NCI-H345 (cell line): ENCODE measurements around the gene SAMM50.

ENCODE experiments used
- DNase-seq: peaks from one replicate; lab custom pipeline; 2025; lab: John Stamatoyannopoulos, UW

SAMM50 gene

DNA sequence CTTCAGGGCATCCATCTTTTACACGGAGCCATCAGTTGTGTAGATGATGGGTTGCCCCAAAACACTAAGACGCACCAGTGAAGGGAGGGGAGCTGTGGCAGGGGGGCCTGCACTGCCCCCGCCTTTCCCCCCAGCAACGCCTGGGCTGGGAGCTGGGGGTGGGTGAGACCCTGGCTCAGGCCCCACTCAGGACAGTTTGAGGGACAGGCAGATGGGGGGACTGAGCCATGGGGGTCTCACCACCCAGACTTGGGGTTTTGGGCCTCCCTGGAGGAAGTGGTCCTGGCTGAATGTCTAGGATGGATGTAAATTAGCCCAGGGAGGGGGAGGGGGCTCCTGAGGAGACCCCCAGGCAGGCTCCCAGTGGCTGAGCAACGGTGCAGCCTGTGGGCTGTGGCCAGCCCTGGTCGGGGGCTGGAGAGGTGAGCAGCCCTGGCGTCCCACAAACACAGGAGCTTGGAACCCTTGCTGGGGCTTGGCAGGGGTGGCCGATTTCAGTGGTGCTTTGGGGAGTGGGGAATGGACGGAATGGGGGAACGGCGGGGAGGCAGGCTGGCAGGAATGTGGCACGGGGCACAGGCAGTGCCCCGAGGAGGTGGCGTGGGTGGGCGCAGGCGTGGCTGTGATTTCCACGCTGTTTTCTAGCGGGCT lies 74.9 kb downstream of the SAMM50 start:
- DNase-seq = no peak

DNA sequence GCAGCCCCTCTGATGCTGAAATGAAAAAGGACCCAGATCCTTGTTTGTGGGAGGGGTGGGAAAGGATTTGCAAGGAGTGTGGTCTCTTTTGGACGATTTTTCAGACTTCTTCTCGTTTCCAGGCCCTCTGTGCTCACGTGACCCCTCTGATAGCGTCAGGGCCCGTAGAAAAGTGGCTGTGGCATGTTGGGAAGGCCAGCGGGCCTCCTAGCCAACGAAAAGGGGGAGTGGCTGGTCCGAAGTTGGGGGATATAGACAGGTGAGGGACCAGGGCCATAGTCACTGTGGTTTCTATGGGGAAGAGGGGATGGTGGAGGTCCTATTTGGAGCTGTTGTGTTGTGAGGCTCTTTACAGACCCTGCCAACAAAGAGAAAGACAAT lies 75.5 kb downstream of the SAMM50 start:
- no peak for DNase-seq

DNA sequence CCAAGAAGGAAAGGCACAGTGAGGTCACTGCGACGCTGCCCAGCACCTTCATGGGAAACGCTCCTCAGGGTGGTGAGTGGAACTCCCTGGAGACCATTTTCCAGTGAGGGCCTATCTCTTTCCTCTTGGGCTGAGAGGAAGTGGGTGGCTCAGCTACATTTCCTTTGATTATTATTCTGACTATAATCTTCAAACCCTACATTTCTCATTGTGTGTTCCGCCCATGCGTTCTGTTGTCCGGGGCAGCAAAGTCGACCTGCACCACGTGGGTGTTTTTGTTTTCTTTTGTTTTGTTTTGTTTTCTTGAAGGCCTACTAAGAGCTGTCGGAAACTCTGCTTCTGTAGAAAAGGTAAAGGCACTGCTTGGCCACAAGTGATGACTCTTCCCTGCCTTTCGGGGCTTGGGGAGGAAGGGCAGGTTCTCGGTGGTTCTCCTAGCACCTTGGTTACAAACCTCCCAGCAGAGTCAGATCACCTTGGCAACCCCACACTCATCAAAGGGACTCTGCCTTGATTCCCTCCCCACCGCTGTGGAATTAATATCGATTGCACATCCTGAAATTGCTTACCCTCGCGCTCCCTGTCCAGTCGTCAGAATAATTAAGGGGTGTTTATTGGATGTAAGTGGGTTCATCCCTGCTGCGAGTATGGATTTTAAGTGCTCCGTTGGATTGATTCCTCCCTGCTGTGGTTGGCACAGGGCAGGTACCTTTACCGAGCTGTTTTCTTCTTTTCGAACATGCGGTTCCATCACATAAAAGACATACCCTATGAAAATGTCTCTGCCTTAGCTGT lies 76.1 kb downstream of the SAMM50 start:
- DNase-seq = no peak

DNA sequence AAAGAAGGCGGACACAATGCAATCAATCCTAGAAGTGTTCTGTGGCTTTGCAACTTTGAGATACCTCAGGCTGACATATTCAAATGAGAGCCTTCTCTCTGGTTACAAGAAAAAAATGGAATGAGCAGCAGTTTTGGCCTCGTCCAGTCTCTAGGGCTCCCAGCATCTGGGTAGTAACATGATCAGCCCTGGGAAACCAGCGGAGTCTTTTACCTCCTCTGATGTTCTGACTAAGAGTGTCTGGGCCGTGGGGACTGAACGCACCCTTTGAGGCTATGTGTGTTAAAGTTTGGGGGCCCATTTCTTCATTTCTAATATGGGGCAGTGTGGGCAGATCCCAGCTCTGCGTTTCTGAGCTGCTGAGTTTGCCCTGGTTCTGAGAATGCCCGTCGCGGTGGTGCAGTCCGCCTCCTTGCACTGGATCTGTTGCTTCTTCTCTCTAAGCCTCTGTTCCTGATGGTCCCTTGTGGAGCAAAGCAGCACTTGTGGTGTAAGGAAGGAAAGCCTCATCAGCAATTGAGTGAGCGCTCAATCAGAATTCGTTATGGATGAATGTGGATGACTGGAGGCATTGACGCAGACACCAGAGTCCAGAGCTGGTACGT lies 77.0 kb downstream of the SAMM50 start:
- no peak for DNase-seq

DNA sequence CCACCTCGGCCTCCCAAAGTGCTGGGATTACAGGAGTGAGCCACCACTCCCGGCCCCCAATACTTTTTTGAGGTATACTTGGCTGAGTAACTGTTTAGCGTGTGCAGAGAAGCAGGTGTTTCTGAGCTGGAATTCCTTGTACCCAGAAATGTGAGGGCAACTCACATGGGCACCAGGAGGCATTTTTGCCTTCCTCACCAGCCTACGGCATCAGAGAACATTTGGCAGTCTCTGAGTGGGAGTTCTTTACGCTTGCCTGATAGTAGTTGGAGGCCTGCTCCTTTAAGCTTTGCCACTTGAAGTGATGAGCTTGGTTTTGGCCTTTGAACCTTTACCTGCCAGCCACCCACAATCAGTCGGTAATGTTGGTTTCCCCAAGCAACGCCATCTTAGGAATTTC lies 78.0 kb downstream of the SAMM50 start:
- DNase-seq = no peak

DNA sequence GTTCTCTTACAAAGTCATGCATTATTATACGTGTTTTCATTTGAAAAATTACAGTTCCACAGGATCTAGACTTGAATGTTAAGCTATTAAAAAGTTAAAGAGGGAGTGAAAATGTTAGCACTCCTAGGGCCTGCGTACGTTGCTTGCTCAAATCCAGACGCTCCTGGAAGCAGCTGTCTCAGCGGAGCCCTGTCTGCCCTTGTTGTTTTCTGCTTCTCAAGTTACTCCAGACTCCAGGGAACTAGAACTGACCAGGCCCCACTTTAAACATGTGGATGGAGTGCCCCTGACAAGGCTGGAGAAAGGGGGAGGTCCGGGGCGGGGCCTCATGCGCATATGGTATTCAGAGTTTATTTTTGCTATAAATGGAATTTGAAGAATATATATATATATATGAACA lies 78.5 kb downstream of the SAMM50 start:
- no peak for DNase-seq

DNA sequence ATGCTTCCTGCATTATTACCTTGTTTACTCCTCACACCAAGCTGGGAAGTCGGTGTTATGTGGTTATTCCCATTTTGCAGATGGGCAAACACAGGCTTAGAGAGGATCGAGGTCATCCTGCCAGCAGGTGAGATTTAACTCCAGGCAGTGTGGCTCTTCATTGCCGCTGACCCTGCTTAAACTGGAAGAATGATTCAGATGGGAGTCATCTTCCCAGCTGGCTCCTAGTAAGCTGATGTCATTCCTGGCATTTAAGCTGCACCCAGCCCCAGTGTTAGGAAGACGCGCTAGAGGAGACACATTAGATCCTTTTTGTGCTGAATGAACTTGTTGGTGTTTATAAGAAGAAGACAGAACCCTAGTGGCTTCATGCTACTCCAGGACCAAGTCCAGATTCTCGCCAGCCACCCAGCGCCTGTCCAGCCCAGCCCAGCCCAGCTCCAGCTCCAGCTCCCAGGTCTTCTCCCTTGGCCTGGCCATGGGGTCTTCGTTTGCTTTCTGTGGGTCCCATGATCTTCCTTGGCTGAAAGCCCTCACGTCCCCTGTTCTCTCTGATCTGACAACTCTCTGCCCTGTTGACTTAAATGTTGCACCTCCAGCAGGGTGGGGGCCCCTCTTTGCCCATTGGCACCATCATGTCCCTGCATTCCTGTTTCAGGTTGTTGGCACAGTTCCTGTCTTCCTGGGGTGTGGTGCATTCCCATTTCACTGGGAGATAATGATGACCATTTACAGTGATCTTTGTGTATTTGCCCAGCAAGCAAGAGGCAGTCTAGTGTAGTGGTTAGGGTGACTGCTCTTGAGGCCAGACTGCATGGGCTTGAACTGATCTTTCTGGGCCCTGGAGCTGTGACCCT lies 82.5 kb downstream of the SAMM50 start:
- DNase-seq = no peak

DNA sequence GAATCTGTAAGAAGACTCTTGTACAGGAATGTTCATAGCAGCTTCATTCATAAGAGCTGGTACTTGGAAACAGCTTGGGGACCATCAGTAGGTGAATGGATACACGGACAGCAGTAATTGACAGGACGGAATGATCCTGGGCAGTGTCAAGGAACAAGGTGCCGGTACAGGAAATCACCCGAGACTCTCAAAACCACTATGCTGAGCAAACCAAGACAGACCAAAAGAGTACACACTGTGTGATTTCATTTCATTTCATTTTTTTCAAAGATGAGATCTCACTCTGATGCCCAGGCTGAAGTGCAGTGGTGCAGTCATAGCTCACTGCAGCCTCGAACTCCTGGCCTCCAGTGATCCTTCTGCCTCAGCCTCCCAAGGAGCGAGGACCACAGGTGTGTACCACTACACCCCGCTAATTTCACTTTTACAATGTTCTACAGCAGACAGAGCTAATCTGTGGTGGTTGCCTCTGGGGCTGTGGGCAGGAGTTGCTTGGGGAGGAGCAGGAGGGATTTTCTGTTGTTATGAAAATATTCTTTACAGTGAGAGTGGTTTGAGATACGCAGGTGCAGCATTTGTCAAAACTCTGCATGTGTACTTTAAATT lies 84.4 kb downstream of the SAMM50 start:
- no peak for DNase-seq

DNA sequence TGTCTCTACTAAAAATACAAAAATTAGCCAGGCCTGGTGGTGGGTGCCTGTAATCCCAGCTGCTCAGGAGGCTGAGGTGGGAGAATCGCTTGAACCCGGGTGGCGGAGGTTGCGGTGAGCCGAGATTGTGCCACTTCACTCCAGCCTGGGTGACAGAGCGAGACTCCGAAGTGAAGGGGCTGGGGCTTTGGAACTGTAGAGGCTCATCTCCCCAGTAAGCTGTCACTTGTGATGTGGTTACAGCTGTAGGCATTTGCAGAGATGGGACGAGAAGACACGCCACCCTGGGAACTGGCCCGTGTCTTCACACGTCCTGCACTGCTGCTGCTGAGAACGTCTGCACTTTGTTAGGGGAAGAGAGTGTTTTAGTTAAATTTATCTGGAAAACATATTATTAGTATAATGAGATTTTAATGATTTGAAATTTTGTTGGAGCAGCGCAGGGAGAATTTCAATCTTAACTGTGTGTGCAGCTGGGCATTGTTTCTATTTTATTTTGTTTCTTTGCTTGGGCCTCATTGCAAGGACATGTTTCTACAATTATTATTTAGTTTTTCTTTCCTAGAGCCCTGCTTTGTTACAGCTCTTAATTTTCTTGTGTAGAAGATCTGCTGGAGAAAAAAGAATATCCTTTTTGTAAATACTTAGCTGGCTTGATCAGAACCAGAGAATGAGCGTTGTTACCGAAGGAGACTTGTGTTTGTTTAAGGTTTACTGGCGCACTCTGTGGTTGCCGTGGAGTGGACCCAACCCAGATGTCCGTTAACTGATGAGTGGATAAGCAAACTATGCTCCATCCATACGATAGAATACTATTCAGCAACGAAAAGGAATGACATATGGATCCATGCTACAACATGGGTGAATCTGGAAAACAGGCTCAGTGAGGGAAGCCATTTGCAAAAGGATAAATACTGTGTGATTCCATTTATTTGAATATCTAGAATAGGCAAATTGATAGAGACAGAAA lies 87.3 kb downstream of the SAMM50 start:
- no peak for DNase-seq

DNA sequence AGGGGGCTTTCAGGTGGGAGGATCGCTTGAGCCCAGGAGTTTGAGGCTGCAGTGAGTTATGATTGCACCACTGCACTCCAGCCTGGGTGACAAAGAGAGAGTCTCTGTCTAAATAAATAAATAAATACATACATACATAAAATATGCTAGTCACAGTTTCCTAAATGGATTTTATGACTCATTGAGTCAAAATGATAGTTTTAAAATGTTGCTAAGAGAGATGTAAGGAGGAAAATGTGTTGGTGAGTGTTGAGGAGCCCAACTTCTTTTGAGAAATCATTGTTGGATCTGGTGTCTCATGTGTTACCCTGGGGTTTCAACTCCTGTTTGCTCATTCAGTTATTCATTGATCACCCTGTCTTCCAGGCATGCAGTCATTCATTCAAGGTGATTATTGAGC lies 89.9 kb downstream of the SAMM50 start:
- DNase-seq = no peak
